GM12874 (cell line): ENCODE results near the gene TBC1D20.

Experiments
- TF ChIP-seq, protein P1 (sequence below): IDR thresholded peaks from 2 replicates; pipeline ENCODE4 v1.5.1; 2011; ENCODE audit warnings: low read depth, mild to moderate bottlenecking, control low read depth, low read length, moderate library complexity; ENCODE audit not compliant: insufficient read depth

TBC1D20 gene

DNA sequence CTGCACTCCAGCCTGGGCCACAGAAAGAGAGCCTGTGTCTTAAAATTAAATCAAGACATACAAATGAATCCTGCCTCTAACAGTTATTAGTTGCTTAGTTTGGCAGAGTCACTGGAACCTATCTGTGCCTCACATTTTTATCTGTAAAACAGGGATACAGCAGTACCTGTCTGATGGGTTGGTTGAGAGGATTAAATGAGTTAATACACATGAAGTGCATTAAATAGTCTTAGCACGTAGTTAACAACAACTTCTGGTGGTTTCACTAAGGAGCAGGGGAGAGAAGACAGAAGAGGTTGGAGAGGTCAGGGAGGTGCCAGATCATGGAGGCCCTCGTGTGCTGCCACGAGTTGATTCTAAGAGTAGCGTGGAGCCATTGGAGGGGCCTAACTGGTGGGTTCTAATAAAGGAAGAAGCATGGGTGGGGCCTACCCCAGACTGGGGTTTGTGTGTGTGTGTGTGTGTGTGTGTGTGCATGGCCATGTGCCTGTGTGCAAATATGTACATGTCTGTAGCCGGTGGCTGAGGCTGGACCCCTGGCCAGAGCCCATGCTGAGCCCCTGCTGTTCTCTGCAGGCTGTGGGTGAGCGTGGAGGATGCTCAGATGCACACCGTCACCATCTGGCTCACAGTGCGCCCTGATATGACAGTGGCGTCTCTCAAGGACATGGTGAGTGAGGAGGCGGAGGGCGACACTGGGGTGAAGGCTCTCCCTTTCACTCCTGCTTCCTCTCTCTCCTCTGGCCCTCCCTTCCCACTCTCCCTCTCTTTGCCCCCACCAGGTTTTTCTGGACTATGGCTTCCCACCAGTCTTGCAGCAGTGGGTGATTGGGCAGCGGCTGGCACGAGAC lies 45.2 kb downstream of the TBC1D20 start:
- TF ChIP-seq, protein P1, sequence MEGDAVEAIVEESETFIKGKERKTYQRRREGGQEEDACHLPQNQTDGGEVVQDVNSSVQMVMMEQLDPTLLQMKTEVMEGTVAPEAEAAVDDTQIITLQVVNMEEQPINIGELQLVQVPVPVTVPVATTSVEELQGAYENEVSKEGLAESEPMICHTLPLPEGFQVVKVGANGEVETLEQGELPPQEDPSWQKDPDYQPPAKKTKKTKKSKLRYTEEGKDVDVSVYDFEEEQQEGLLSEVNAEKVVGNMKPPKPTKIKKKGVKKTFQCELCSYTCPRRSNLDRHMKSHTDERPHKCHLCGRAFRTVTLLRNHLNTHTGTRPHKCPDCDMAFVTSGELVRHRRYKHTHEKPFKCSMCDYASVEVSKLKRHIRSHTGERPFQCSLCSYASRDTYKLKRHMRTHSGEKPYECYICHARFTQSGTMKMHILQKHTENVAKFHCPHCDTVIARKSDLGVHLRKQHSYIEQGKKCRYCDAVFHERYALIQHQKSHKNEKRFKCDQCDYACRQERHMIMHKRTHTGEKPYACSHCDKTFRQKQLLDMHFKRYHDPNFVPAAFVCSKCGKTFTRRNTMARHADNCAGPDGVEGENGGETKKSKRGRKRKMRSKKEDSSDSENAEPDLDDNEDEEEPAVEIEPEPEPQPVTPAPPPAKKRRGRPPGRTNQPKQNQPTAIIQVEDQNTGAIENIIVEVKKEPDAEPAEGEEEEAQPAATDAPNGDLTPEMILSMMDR: no peak

DNA sequence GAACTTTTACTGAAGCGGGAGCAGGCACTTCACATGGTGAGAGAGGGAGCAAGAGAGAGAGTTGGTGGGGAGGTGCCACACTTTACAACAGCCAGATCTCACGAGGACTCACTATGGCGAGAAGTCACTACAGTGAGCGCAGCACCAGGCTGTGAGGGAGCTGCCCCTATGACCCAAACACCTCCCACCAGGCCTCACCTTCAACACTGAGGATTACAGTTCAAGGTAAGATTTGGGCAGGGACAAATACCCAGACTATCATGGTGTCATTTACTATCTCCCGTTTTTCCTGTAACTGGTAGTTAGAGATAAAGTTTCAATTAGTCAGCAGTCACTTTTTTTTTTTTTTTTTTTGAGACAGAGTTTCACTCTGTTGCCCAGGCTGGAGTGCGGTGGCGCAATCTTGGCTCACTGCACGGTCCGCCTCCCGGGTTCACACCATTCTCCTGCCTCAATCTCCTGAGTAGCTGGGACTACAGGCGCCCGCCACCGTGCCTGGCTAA lies 46.5 kb downstream of the TBC1D20 start:
- TF ChIP-seq, protein P1: no peak

DNA sequence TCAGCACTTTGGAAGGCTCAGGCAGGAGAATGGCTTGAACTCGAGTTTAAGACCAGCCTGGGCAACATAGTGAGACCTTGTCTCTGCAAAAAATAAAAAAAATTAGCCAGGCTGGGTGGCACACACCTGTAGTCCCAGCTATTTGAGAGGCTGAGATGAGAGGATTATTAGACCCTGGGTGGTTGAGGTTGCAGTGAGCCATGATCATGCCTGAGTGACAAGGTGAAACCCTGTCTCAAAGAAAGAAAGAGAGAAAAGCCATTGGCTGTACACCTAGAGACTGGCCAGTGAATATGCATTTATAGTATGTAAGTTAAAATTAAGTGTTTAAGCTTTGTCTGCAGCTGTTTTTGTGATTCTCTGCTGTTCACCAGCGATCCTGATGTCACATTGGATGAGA lies 48.2 kb downstream of the TBC1D20 start:
- TF ChIP-seq, protein P1: no peak

DNA sequence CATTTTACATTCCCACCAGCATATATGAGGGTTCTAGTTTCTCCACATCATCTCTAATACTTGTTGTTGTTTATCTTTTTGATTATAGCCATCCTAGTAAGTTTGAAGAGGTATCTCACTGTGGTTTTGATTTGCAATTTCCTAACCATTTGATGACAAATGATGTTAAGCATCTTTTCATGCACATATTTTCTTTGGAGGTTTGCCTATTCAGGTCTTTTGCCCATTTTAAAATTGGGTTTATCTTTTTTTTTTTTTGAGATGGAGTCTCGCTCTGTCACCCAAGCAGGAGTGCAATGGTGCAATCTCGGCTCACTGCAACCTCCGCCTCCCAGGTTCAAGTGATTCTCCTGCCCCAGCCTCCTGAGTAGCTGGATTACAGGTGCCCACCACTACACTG lies 50.3 kb downstream of the TBC1D20 start:
- TF ChIP-seq, protein P1: no peak

DNA sequence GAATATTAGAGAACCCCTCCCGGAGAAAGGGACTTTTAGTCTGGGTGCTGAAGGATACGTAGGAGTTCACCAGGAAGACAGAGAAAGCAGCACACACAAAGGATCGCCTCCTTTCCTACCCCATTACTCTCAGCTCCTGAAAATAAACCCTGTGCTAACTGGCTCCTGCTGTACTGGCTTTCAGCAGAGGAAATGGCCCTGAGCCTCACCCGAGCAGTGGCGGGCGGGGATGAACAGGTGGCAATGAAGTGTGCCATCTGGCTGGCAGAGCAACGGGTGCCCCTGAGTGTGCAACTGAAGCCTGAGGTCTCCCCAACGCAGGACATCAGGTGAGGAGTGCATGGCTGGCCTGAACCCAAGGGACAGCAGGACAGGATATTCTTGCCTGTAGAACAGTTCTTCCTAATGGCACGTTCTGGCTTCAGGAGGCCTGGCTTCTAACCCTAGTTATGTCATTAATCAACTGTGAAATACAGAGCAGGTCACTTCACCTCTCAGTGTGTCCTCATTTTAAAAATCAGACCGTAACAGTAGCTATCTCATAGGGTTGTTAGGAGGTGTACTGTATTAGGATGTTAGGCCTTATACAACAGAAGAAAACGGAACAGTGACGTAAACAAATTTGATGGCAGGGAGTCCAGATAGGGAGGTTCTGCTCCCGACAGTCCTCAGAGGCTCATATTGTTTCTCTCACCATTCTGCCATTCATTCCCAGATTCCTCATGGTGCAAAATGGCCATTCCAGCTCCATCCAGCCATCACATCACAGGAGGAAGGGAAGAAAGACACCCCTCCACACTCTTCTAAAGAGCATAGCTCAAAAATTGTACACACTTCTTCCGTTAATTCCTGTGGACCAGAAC lies 52.4 kb downstream of the TBC1D20 start:
- TF ChIP-seq, protein P1: no peak

DNA sequence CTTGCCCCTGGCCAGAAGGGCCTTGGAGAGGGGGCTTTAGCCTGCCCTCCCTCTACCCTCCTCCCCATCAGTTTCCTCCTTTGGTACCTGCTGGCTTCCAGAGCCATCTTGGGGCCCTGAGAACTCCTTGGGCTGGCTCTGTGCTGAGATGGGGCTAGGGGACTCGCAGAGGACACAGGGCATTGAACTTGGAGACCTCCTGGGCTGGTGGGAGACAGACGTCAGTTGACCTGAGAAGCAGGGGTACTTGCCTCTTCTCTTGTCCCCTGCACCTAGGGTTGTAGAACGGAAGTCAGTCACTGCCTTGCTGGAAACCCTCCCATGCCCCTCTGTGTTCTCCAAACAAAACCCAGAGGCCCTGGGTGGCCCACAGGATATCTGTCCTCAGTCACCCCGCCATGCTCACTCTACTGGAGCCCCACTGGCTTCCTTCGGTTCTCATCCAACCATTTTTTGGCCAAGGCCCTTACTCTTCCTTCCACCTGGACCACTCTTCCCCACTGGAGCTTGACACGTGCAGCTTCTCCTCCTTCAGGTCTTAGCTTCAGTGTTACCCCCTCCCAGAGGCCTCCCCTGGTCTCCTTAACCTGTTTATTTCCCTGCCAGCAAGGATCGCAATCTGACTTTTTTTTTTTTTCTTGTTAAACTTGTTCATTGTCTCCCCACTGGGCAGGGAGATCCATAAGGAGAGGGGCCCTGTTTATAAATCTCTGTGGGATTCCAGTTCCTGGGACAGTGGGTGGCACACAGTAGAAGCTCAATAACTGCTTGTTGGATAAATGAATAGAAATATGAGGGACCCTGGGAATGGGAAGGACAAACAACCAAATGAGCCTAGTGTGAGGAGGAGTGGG lies 53.3 kb downstream of the TBC1D20 start:
- TF ChIP-seq, protein P1: no peak
